Measurements from ENCODE around the gene HSPH1. TPM values are rescaled to one million over a fixed set of nuclear protein-coding genes. Genes with fewer than 3 reads are reported as not detected.

The HSPH1 gene
- total RNA-seq, 1 experiment from 2014 or later = 105 TPM

DNA sequence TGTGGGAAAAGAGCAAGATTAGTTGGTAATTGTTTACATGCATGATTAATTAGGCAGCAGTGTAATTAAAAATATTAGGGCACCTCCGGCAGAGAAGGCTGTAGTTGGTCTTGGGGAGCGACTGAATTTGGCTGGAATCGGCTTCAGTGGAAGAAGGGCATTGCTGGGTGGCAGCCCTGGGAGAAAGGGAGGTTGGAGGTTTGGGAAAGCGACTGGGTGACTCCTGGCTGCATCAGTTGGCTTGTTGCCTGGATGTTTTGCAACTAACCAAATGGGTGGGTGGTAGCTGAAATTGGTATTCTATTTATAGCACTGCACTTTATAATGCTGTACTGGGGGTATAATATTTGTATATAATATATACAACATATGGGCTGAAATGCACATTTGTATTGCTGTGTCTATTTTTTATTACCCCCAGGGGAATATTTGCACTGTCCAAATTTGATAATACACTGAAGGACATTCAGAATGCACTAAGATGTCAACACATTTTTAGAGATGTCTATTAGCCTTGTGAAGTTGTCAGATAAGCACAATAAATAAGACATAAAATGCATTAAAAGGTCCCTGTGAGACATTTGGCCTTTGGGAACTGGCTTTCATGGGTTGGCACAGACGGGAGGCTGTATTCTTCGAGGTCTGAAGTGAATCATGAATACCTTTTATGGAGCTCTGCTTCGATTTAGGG lies 39.8 kb upstream of the HSPH1 start:
- Histone ChIP-seq H3K36me3 (ENCODE audit: low read depth) (no peaks in the 10 kb centered on the region), H3K4me3 (peak overlapping the region; percentile 80), H2AFZ (peak overlapping the region; percentile 72; the same call in 1 of the 2 replicates), H3K4me1 (replicated peaks; ENCODE audit: insufficient read depth) (peaks cover 25% of the 10 kb centered on the region), H3K4me2 (peak overlapping the region; percentile 72), H3K79me2 (ENCODE audit: low read depth) (peaks cover 5% of the 10 kb centered on the region; the same call in 1 of the 2 replicates), H3K27ac (no peak overlapping the region), H3K9me2 (ENCODE audit: insufficient read depth) (no peaks in the 10 kb centered on the region), H3F3A (ENCODE audit: insufficient read depth, low read depth) (no peaks in the 10 kb centered on the region), H4K20me1 (ENCODE audit: insufficient read depth) (no peaks in the 10 kb centered on the region; the same call in 1 of the 2 replicates), H3K27me3 (ENCODE audit: insufficient read depth, low read depth) (no peaks in the 10 kb centered on the region), H3K9me3 (ENCODE audit: insufficient read depth, low read depth) (no peaks in the 10 kb centered on the region)
- no peak for DNase-seq
- POLR2A ChIA-PET (ENCODE audit: unreplicated experiment) = no interaction called here
- CTCF ChIA-PET = no interaction called here
- TF ChIP-seq, protein P1, sequence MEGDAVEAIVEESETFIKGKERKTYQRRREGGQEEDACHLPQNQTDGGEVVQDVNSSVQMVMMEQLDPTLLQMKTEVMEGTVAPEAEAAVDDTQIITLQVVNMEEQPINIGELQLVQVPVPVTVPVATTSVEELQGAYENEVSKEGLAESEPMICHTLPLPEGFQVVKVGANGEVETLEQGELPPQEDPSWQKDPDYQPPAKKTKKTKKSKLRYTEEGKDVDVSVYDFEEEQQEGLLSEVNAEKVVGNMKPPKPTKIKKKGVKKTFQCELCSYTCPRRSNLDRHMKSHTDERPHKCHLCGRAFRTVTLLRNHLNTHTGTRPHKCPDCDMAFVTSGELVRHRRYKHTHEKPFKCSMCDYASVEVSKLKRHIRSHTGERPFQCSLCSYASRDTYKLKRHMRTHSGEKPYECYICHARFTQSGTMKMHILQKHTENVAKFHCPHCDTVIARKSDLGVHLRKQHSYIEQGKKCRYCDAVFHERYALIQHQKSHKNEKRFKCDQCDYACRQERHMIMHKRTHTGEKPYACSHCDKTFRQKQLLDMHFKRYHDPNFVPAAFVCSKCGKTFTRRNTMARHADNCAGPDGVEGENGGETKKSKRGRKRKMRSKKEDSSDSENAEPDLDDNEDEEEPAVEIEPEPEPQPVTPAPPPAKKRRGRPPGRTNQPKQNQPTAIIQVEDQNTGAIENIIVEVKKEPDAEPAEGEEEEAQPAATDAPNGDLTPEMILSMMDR (conservative IDR thresholded peaks at IDR 0.05) = no peak
- TF ChIP-seq EZH2 (IDR thresholded peaks at IDR 0.05; ENCODE audit: low read depth) = no peak
- intact Hi-C loops (cut with micrococcal nuclease; ENCODE audit: unreplicated experiment) = loop anchor here (5.0 kb wide), 1 partner anchor 154 kb away; no protein-coding TSS in a partner anchor
- TSS peak; percentile 56 for BruUV-seq (replicated peaks)

DNA sequence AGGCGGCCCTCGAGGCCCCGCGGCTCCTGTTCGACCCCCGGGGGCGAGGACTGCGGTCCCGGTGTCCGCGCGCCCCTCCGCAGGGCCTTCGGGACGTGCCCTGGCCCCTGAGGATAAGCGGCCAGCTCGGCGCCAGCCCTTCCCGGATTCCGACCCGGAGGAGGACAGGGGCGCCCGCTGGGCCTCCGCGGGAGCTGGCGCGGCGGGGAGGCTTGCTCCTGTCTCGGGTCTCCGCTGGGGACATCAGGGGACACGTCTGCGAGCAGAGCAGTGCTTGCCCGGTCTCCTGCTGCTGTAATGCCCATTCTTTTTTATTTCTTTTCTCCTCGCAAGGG lies 38.9 kb upstream of the HSPH1 start:
- H3K4me3 ChIP-seq = peak overlapping the region; percentile 80
- BruUV-seq (replicated peaks) = no TSS peak
- ChIA-PET POLR2A (ENCODE audit: unreplicated experiment) (no interaction called here), CTCF (no interaction called here)
- no peaks in the 10 kb centered on the region for H3K36me3 ChIP-seq (ENCODE audit: low read depth)
- no peak for DNase-seq
- no peaks in the 10 kb centered on the region; the same call in 1 of the 2 replicates for H4K20me1 ChIP-seq (ENCODE audit: insufficient read depth)
- H3K4me1 ChIP-seq (replicated peaks; ENCODE audit: insufficient read depth) = peaks cover 25% of the 10 kb centered on the region
- H3K4me2 ChIP-seq = peak overlapping the region; percentile 72
- no peaks in the 10 kb centered on the region for H3K27me3 ChIP-seq (ENCODE audit: insufficient read depth, low read depth)
- H2AFZ ChIP-seq = peak overlapping the region; percentile 72; the same call in 1 of the 2 replicates
- no peaks in the 10 kb centered on the region for H3K9me3 ChIP-seq (ENCODE audit: insufficient read depth, low read depth)
- H3K27ac ChIP-seq = no peak overlapping the region
- TF ChIP-seq, protein P1 (conservative IDR thresholded peaks at IDR 0.05) = no peak
- no peak for TF ChIP-seq EZH2 (IDR thresholded peaks at IDR 0.05; ENCODE audit: low read depth)
- intact Hi-C loops (cut with micrococcal nuclease; ENCODE audit: unreplicated experiment) = loop anchor here (5.0 kb wide), 1 partner anchor 153 kb away; no protein-coding TSS in a partner anchor
- no peaks in the 10 kb centered on the region for H3K9me2 ChIP-seq (ENCODE audit: insufficient read depth)
- peaks cover 5% of the 10 kb centered on the region; the same call in 1 of the 2 replicates for H3K79me2 ChIP-seq (ENCODE audit: low read depth)
- H3F3A ChIP-seq (ENCODE audit: insufficient read depth, low read depth) = no peaks in the 10 kb centered on the region

DNA sequence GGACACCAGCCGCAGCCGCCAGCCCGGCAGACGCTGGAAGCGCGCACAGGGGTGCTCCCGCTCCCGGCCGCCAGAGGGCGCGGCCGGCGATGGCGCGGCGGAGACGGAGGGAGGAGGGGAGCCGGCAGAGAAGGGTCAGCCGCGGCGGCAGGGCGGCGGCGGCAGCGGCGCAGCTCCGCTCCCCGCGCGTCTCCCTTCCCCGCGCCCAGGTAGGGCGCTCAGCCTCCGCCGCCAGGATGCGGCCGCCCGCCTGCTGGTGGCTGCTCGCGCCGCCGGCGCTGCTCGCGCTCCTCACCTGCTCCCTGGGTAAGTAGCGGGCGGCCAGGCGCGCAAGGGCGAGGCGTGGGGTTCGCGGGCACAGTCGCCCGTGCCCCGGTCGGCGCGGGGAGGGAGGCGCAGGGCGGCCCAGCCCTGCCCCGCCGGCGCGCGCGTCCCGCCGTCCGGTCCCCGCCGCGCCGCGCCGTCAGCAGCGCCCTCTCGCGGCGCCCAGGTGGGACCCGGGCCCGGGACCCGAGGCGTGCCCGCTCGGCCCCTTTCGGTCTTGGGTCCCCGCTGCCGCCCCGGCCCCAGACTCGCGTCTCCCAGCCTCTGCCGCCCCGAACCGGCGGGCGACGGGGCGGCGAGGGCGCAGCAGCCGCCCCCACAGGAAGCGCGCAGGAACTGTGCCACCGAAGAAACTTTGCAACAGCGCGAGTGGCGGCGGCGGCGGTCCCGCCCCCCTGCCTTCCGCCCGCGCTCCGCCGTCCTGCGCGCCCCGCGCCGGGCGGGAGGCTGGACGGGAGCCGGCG lies 38.3 kb upstream of the HSPH1 start, which contains the start of gene B3GLCT:
Gene B3GLCT, plus strand, starts transcription at position 127 of the 788 bp plus-strand sequence. Its CDS starts 110 bp downstream, at position 237.
- H3K27me3 ChIP-seq (ENCODE audit: insufficient read depth, low read depth) = no peaks in the 10 kb centered on the region
- BruUV-seq (replicated peaks) = no TSS peak
- H4K20me1 ChIP-seq (ENCODE audit: insufficient read depth) = no peaks in the 10 kb centered on the region; the same call in 1 of the 2 replicates
- TF ChIP-seq, protein P1 (conservative IDR thresholded peaks at IDR 0.05) = peak; percentile 62
- TF ChIP-seq EZH2 (IDR thresholded peaks at IDR 0.05; ENCODE audit: low read depth) = no peak
- H2AFZ ChIP-seq = peak within 1 kb of the TSS; percentile 78; the same call in 1 of the 2 replicates
- H3K9me3 ChIP-seq (ENCODE audit: insufficient read depth, low read depth) = no peaks in the 10 kb centered on the region
- peaks cover 25% of the 10 kb centered on the region for H3K4me1 ChIP-seq (replicated peaks; ENCODE audit: insufficient read depth)
- POLR2A ChIA-PET (ENCODE audit: unreplicated experiment) = interaction anchor here (0.6 kb wide), 1 partner anchor 330 kb away, joined by 3 read pairs; no protein-coding TSS in a partner anchor
- no peaks in the 10 kb centered on the region for H3K36me3 ChIP-seq (ENCODE audit: low read depth)
- peaks cover 5% of the 10 kb centered on the region; the same call in 1 of the 2 replicates for H3K79me2 ChIP-seq (ENCODE audit: low read depth)
- peak within 1 kb of the TSS; percentile 77 for H3K4me2 ChIP-seq
- H3K4me3 ChIP-seq = peak within 1 kb of the TSS; percentile 80
- peak; percentile 59 to 82 for DNase-seq
- CTCF ChIA-PET = no interaction called here
- intact Hi-C loops (cut with micrococcal nuclease; ENCODE audit: unreplicated experiment) = loop anchor here (1.0 to 5.0 kb wide), 2 partner anchors 38 to 153 kb away; no protein-coding TSS in a partner anchor
- H3K9me2 ChIP-seq (ENCODE audit: insufficient read depth) = no peaks in the 10 kb centered on the region
- peak within 1 kb of the TSS; percentile 39; the same call in 1 of the 2 replicates for H3K27ac ChIP-seq
- no peaks in the 10 kb centered on the region for H3F3A ChIP-seq (ENCODE audit: insufficient read depth, low read depth)

Measured in PC-9 (cell line).